Measurements from ENCODE around the gene FLNB. TPM values are rescaled to one million over a fixed set of nuclear protein-coding genes. Genes with fewer than 3 reads are reported as not detected.

FLNB gene
- total and polyA plus RNA-seq, 2 of the 8 experiments (the other 6 are each of a cell fraction or from before 2014, with no cell fraction given), result 72.3 to 118 TPM

- TF ChIP-seq SAP30 (IDR thresholded peaks at IDR 0.05; ENCODE audit: insufficient read depth, insufficient replicate concordance, low read length) (no peak), E2F6 (IDR thresholded peaks at IDR 0.05) (no peak), MAFK (IDR thresholded peaks at IDR 0.05; ENCODE audit: low read depth, low read length) (no peak), GTF2F1 (IDR thresholded peaks at IDR 0.05; ENCODE audit: borderline replicate concordance, low read depth, low read length) (no peak), EZH2 (IDR thresholded peaks at IDR 0.05; ENCODE audit: low read depth, low read length, severe bottlenecking) (no peak)
Observed at GRCh38 chr3:57982561-57983243, 25.5 kb upstream of the FLNB start (continued).
